ENCODE measurements around the gene TFAP2D. TPM values are rescaled to one million over a fixed set of nuclear protein-coding genes. Genes with fewer than 3 reads are reported as not detected.

Gene TFAP2D
- polyA plus RNA-seq, 1 experiment: not detected

GRCh38 chr6:50778696-50779095, 65.4 kb downstream of the TFAP2D start:
- DNase-seq (ENCODE audit: low read depth, low spot score): no peak
- ChIA-PET POLR2A (no interaction called here), CTCF (interaction anchor here (0.5 kb wide), 1 partner anchor 178 kb away, joined by 5 read pairs; no protein-coding TSS in a partner anchor)
- Histone ChIP-seq H3K27ac (ENCODE audit: low read depth, low read length) (no peak overlapping the region), H3K4me3 (ENCODE audit: low read depth, low read length) (no peak overlapping the region), H3K27me3 (ENCODE audit: control insufficient read depth, insufficient read depth, low read length) (no peaks in the 10 kb centered on the region), H3K9me3 (ENCODE audit: control insufficient read depth, insufficient read depth, low read length) (no peaks in the 10 kb centered on the region)
- TF ChIP-seq CTCF (IDR thresholded peaks at IDR 0.05; ENCODE audit: low read depth, low read length): no peak

GRCh38 chr6:50780382-50780781, 67.1 kb downstream of the TFAP2D start:
- CTCF ChIA-PET: no interaction called here
- Histone ChIP-seq H3K4me3 (ENCODE audit: low read depth, low read length) (no peak overlapping the region), H3K9me3 (ENCODE audit: control insufficient read depth, insufficient read depth, low read length) (no peaks in the 10 kb centered on the region), H3K27me3 (ENCODE audit: control insufficient read depth, insufficient read depth, low read length) (no peaks in the 10 kb centered on the region), H3K27ac (ENCODE audit: low read depth, low read length) (no peak overlapping the region)
- no peak for TF ChIP-seq CTCF (IDR thresholded peaks at IDR 0.05; ENCODE audit: low read depth, low read length)
- POLR2A ChIA-PET: no interaction called here
- no peak for DNase-seq (ENCODE audit: low read depth, low spot score)

GRCh38 chr6:50785921-50786320, 72.6 kb downstream of the TFAP2D start:
- DNase-seq (ENCODE audit: low read depth, low spot score): no peak
- H3K4me3 ChIP-seq (ENCODE audit: low read depth, low read length): no peak overlapping the region
- ChIA-PET POLR2A (no interaction called here), CTCF (no interaction called here)
- H3K27me3 ChIP-seq (ENCODE audit: control insufficient read depth, insufficient read depth, low read length): no peaks in the 10 kb centered on the region
- no peaks in the 10 kb centered on the region for H3K9me3 ChIP-seq (ENCODE audit: control insufficient read depth, insufficient read depth, low read length)
- no peak overlapping the region for H3K27ac ChIP-seq (ENCODE audit: low read depth, low read length)
- no peak for TF ChIP-seq CTCF (IDR thresholded peaks at IDR 0.05; ENCODE audit: low read depth, low read length)

- H3K9me3 ChIP-seq (ENCODE audit: control insufficient read depth, insufficient read depth, low read length): no peaks in the 10 kb centered on the region
- POLR2A ChIA-PET: no interaction called here
- H3K27ac ChIP-seq (ENCODE audit: low read depth, low read length): no peak overlapping the region
- H3K27me3 ChIP-seq (ENCODE audit: control insufficient read depth, insufficient read depth, low read length): no peaks in the 10 kb centered on the region
- peak; percentile 72 for TF ChIP-seq CTCF (IDR thresholded peaks at IDR 0.05; ENCODE audit: low read depth, low read length)
- CTCF ChIA-PET: interaction anchor here (0.8 kb wide), 1 partner anchor 648 kb away, joined by 3 read pairs; no protein-coding TSS in a partner anchor
- H3K4me3 ChIP-seq (ENCODE audit: low read depth, low read length): no peak overlapping the region
- no peak for DNase-seq (ENCODE audit: low read depth, low spot score)
Observed at GRCh38 chr6:50791900-50792508, 78.7 kb downstream of the TFAP2D start.

- ChIA-PET POLR2A (no interaction called here), CTCF (interaction anchor here (0.8 kb wide), 1 partner anchor 649 kb away, joined by 3 read pairs; no protein-coding TSS in a partner anchor)
- no peak for TF ChIP-seq CTCF (IDR thresholded peaks at IDR 0.05; ENCODE audit: low read depth, low read length)
- H3K9me3 ChIP-seq (ENCODE audit: control insufficient read depth, insufficient read depth, low read length): no peaks in the 10 kb centered on the region
- H3K4me3 ChIP-seq (ENCODE audit: low read depth, low read length): no peak overlapping the region
- no peak for DNase-seq (ENCODE audit: low read depth, low spot score)
- H3K27ac ChIP-seq (ENCODE audit: low read depth, low read length): no peak overlapping the region
- H3K27me3 ChIP-seq (ENCODE audit: control insufficient read depth, insufficient read depth, low read length): no peaks in the 10 kb centered on the region
Observed at GRCh38 chr6:50792771-50793170, 79.4 kb downstream of the TFAP2D start.

All from AG04450 (cell line).